Measurements from ENCODE around the gene SIRPG. TPM values are rescaled to one million over a fixed set of nuclear protein-coding genes. Genes with fewer than 3 reads are reported as not detected.
"Not testable (repeated sequence)": the region's sequence is repeated elsewhere in the genome, so short reads cannot be mapped to it uniquely, and the experiment has no call there.

Gene SIRPG
- total RNA-seq, 1 donor from 2014 or later, result 0.20 TPM

DNA sequence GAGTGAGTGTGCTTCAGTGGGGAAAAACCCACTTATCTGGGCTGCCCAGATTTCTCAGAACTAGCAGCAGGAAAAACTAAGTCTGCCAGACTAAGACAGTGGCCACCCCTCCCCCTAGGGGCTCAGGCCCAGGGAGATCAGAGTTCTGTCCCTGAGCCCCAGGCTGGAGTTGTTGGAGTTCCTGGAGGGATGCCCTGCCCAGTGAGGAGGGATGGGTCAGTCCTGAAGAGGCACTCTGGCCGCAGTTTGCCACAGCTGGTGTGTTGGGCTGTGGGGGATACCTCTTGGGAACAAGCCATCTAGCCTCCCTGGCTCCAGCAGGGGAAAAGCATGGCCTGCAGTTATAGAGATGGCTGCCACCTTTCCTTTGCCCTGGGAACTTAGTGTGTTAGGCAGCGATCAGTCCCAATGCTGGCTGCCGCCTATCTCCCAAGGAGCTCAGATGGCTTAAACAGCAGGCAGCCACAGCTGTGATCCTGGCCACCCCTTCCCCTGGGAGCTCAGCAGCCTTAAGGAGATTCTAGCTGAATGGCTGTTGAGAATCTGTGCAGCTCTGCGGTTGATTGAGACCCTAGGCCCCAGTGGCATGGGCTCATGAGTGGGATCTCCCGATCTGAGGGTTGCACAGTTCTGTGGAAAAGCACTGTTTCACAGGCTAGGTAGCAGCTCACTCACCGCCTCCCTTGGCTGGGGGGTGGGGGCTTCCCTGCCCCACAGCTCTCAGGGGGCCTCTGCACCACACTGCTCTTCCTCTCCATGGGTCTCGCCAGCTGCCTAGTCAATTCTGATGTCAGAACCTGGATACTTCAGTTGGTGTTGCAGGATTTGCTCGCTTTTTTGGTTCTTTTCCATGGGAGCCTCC is 13.2 kb downstream of the SIRPG start:
- no peak for ATAC-seq
- no peak for DNase-seq
- intact Hi-C loops (cut with micrococcal nuclease), result no loop called here

DNA sequence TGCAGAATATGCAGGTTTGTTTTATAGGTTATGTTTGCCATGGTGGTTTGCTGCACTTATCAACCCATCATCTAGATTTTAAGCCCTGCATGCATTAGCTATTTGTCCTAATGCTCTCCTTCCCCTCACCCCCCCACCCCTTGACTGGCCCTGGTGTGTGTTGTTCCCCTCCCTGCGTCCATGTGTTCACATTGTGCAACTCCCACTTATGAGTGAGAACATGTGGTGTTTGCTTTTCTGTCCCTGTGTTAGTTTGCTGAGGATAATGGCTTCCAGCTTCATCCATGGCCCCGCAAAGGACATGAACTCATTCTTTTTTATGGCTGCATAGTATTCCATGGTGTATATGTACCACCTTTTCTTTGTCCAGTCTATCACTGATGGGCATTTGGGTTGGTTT is 18.9 kb downstream of the SIRPG start:
- DNase-seq; ATAC-seq; intact Hi-C loops (cut with micrococcal nuclease): not testable (repeated sequence)

DNA sequence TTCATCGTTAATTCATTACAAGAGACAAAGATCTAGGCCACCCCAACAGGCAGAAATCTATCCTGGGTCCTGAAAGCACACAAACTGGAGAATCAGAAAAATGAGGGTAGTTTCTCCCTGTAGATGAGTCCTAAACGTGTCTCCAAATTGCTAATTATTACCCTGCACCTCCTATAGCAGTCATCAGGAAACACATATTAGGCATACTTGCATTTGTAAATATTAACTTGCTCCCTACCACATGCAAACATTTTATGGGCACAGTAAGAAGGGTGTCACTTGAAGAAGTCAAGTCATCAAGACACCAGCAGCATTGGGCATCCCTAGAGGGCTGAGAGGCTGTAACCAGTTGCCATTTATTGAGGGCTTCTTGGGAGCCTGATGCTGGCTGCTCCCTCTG is 19.8 kb downstream of the SIRPG start:
- DNase-seq, result no peak
- ATAC-seq, result no peak
- intact Hi-C loops (cut with micrococcal nuclease), result no loop called here

DNA sequence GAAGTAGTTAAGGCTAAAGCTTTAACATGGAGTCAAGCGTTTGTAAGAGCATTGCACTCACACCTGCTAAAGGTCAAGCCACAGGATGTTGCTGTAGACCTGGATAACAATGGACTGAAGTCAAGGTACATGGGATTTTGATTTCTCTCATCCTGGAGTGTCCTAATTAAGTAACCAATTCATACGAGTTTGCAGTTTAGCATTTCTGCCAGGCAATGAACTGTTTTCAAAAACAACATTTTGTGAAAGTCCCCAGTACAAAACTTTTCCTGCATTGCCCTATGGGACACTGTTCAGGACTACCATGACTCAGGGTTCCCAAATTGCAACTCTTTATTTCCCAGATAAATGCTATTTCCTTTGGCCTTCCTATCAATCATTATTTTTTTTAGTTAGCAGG is 20.4 kb downstream of the SIRPG start:
- intact Hi-C loops (cut with micrococcal nuclease), result no loop called here
- DNase-seq, result no peak
- ATAC-seq, result no peak

DNA sequence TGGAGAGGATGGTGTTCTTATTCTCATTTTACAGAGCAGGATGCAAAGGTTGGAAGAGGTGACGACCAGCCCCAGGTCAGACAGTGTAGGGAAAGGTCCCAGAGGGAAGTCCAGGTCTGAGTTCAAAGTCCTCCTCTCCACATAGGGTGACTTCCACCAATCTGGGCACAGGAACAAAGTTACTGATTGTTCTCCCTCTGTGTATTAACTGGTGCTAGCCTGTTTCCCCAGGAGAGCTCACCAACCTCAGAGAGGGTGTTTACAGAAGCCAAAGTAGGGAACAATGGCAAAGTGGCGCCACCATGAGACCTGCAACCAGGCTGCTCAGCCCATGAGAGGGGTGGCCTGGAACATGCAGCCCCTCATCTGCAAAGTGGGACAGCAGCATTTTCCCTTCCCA is 21.0 kb downstream of the SIRPG start:
- DNase-seq, result no peak
- intact Hi-C loops (cut with micrococcal nuclease), result no loop called here
- ATAC-seq, result no peak

DNA sequence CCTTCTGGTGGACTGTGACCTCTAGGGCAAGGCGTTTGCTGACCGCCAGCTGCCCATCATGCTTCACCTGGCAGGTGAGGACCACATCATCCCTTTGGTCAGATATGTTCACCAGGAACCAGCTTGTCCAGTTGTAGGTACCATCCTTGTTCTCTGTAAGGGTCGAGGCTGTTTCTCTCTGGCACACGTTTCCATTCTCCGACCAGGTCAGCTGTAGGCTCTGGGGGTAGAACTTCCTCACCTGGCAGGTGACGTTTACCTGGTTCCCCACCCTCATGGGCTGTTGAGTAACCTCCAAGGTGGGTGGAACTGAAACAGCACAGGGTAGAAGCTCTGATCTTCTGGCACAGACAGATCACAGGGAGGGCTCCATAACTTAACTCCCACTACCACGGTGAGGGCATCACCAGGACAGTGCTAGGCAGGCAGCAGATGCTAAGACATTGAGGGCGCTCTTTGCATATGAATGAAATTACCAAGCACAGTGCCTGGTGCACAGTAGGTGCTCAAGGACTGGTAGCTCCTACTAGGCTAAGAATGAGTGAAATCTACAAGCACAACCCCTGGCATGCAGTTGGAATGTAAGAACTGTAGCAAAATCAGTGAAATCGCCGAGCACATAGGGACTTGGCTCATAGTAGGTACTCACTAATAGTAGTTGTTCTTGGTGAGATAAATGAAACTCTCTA is 22.1 kb downstream of the SIRPG start:
- DNase-seq (no peak), ATAC-seq (no peak)
- intact Hi-C loops (cut with micrococcal nuclease), result no loop called here

DNA sequence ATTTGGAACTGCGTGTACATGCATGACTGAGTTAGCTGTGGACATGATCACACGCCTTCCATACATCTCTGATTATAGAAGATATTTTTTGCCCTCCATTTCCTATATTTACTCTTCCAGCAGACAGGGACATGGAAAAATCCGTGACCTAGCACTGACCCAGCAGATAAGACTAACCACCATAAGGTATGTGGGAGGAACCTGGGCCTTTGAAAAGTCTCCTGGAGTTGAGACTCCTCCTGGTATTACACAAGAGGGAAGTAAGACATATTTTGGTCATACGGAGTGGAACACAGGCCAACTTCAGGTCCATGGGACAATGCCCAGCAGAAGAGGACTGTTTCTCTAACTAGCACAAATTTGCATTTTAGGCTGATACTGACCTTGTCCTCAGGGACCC is 24.0 kb downstream of the SIRPG start:
- no peak for ATAC-seq
- no peak for DNase-seq
- intact Hi-C loops (cut with micrococcal nuclease), result no loop called here

DNA sequence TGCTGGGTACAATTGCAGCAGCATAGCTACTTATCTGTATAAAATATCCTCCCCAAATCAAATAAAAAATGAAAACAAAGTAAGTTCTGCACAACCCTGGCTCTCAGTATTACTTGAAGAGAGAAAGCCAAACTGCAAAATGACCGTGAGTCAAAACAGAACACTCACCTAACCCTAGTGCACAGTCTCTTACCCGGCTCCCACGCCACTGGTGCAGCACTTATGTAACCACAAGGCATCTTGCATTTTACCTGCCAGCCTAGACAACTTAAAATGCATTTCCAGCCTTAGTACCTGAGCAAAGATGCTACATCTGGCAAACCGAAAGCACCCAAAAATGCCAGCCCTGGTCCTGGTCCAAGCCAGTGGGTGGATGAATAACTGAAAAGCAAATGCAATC is 25.4 kb downstream of the SIRPG start:
- intact Hi-C loops (cut with micrococcal nuclease), result no loop called here
- ATAC-seq (no peak), DNase-seq (no peak)

DNA sequence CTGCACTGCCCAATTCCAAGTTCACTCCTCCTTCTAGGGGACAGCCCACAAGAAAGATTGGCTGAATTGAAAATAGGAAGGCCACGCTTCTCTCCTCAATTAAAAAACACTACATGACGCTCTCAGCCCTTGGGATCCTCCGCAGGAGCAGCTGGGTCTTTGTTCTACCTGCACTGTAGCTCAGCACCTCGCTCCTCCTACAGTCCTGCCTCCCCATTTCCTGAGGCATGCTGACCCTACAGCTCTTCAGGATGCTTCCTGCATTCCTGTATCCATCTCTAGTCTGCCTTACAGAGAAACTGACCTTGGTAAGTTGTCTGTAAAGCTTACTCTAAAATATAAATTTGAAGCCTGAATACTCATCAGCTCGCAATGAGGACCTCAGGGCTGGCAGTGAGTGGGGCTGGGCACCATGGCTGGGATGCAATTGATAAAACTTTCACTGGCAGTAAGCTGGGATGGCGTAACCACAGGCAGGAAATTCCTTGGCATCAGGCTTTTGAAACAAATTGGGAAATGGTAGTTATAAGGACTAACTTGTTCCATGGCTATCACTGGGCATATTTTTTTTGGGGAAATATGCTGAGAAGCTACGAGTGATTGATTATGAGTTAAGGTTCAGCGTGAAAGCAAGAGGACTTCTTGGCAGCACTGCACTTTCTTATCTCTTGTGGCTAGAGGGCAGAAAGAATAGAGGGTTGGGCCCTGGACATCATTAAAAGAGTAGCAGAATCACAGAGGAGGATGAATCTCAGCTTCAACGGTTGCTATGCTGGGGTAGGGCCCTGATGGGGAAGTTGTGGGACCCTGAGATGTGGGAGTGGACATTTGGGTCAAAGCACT is 26.0 kb downstream of the SIRPG start:
- intact Hi-C loops (cut with micrococcal nuclease), result no loop called here
- DNase-seq (no peak), ATAC-seq (no peak)

DNA sequence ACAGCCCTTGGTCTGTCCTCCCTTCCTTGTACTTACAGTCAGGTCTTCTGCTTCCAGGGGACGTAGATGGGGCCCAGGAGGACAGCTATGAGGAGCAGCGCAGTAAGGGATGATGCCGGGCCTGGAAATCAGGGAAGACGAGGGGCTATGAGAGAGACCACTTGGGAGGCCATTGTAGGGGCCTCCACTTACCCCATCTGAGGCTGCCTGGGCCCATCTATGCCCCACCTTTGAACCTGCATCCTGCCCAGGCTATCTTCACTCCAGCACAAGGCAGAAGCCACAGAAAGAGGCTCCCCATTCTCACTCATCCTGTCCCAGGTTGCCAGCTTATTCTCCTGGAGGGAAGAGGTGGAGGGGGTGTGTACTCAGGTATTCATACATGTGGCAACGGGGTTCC is 27.4 kb downstream of the SIRPG start:
- DNase-seq, result no peak
- intact Hi-C loops (cut with micrococcal nuclease), result no loop called here
- no peak for ATAC-seq

DNA sequence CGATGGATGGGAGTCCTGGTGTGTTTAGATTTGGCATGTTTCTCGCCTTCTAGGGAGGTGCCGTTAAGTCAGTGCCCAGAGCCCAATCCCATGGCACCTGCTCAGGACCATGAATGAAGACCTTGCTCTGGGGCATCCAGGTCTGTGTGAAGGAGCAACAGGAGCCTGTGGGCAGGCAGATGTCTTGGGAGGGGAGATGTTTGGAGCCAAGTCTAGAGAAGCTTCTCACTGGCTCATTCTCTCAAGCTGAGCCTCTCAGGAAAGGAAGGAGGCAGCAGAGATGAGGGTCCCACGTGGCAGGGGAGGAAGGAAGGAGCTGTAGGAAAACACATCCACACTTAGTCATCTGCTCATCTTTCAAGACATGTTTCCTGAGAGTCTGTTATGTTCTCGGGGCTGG is 28.3 kb downstream of the SIRPG start:
- DNase-seq (no peak), ATAC-seq (no peak)
- intact Hi-C loops (cut with micrococcal nuclease), result no loop called here

DNA sequence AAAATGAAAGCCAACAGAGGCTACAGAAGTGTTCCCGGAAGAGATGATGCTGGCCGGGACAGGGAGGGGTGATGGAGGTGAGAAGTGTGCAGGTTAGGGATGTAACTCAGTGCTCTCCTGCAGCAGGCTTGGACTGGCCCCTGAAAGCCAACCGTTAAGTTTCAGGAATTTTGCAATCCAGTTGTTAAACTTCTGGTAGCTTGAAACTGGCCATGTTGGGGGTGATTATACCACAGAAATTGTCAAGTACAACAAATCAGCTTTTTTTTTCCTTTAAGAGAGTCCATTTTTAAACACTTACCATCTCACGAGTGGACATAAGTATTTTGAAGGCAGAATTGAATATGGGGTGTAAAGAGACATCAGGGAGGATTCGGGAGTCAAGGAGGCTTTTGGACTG is 29.0 kb downstream of the SIRPG start:
- DNase-seq (no peak), ATAC-seq (no peak)
- intact Hi-C loops (cut with micrococcal nuclease), result no loop called here

DNA sequence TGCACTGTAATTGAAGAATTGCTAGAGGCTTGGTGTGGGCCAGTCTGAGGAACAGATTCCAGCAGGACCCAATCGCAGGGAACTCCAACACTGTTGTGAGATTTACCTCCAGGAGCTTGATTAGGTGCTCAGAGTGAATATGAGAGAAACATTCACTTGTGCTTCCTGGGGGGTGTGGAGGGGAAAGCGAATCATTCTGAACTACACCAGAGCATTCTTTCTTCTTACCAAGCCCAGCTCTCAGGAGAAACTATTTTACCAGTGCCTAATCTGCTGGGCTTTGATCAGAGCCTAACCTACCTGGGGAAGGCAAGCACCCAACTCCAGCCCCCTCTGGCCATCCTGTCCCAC is 30.4 kb downstream of the SIRPG start:
- DNase-seq (no peak), ATAC-seq (no peak)
- intact Hi-C loops (cut with micrococcal nuclease), result no loop called here

DNA sequence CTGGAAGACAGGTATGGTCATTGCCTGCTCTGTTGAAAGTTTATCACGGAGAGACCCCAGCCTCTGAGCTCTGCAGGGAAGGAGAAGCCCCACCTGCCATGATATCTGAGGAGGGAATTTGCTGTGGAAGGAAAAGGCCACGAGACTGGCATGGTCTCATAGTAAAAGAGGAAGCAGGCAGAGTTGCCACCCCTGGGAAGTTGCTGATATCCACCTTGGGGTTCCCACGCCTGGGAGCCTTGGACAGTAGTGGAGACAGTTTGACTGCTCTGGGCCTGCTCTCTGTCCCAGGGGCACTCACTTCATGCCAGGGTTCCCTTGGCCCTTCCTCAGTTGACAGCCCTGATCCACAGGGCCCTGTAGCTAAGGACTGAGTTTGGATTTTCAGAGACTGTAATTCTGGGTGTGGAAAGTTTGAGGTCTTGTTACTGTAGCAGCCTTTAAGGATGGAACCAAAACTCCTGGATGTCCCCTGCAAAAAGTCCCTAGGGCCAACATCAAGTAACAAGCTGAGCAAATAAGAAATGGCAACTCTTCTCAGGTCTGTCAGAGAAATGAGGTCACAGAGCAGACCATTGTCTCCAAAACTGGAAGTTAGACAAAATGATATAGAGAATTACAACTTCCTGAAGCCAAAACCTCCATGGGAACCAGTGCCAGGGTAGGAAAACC is 30.9 kb downstream of the SIRPG start:
- DNase-seq (no peak), ATAC-seq (no peak)
- intact Hi-C loops (cut with micrococcal nuclease), result no loop called here

DNA sequence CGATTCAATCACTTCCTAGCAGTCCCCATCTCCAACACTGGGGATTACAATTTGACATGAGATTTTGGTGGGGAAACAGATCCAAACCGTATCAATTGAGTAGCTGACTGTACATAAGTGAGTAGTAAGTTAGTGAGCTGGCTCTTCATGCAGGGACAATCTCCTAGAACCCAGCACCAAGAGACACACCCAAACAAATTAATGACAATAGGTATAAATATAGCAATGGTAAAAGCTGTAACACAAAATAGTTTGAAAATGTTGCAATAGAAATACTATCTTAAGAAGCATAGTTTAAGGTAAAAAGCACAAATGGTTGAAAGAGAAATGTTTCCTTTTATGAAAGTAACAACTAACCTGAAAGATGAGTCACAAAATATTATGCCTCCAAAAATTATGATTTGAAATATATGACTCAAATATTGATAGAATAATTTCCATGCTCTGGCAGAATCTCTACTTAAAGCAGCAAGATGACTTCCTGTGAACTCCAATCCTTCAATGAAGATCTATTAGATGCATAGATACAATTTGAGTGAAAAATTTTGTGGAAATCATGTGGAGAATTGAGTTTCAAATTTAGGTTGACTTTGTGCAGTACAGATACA is 32.4 kb downstream of the SIRPG start:
- DNase-seq (no peak), ATAC-seq (no peak)
- intact Hi-C loops (cut with micrococcal nuclease), result no loop called here

DNA sequence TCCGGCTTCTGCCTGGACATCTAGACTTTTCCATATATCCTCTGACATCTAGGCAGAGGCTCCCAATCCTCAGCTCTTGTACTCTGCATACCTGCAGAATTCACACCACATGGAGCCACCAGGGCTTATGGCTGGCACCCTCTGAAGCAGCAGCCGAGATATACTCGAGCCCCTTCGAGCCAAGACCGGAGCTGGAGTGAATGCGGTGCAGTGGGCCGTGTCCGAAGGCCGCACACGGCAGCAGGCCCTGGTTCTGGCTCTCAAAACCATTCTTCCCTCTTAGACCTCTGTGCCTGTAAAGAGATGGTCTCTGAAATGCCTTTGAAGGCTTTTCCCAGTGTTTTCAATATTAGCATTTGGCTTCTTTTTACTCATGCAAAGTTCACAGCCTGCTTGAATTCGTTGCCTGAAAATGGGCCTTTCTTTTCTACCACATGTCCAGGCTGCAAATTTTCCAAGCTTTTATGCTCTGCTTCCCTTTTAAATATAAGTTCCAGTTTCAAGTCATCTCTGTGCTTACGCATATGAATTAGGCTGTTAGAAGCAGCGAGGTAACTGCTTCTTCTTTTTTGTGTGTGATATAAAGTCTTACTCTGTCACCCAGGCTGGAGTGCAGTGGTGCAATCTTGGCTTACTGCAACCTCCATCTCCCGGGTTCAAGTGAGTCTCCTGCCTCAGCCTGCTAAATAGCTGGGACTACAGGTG is 33.9 kb downstream of the SIRPG start:
- ATAC-seq (no peak), DNase-seq (no peak)
- intact Hi-C loops (cut with micrococcal nuclease), result no loop called here

DNA sequence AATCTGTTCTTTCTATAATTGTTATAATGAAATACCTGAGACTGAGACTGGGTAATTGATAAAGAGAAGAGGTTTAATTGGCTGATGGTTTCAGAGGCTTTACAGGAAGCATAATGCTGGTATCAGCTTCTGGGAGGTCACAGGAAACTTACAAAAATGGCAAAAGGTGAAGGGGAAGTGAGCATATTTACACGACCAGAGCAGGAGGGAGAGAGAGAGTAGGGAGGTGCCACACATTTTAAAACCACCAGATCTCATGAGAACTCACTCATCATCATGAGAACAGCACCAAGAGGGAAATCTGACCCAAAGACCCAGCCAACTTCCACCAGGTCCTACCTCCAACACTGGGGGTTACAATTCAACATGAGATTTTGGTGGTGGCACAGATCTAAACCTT is 35.1 kb downstream of the SIRPG start:
- ATAC-seq (no peak), DNase-seq (no peak)
- intact Hi-C loops (cut with micrococcal nuclease), result no loop called here

DNA sequence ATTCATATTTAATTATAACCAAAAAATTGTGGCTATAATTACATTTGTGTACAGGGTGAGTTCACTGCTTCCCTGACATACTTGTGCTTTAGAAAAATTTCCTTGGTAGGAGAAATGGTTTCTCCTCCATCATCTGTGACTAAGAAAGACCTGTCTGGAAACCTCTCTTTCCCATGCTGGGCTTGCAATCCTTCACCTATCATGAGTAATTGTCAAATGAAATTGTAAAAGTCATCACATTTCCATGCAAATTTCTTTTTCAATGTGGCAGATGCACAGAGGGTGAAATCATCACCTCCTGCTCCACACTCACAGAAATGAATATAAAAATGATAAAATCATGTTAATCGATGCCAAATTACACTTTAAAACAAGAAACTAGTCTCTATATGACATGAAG is 36.3 kb downstream of the SIRPG start:
- DNase-seq (no peak), ATAC-seq (no peak)
- intact Hi-C loops (cut with micrococcal nuclease), result no loop called here

All from left ventricle myocardium superior (tissue), 1 donor.